ENCODE measurements around the gene UBQLNL. TPM values are rescaled to one million over a fixed set of nuclear protein-coding genes. Genes with fewer than 3 reads are reported as not detected.

Gene UBQLNL
- total RNA-seq, 3 donors from 2014 or later = 1.1 to 2.3 (median 1.3) TPM

DNA sequence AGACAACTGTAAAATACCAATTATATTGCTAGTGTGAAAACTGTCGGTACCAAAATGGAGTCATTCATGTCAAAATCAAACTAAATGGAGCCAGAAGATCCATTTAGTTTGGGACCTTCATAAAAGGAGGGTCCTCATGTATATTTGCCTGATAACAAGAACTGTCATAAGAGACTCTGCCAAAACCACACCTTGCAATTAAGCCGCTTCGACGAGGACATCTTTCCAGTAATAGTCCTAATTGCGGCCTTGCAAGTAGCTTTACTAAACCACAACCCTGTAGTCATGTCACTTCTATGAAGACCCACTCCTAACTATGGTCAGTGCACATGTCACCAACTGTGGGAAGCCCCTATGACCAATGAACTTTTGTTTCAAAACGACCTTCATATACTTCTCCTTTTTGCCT, 16.1 kb downstream of the UBQLNL start:
- no peak for DNase-seq (ENCODE audit: low spot score in 2 of 2)
- intact Hi-C loops (cut with DNase I; ENCODE audit: low total_unique reads) = no loop called here
- Histone ChIP-seq H3K4me3 (no peak overlapping the region), H3K27me3 (no peaks in the 10 kb centered on the region), H3K9me3 (no peaks in the 10 kb centered on the region), H3K36me3 (no peaks in the 10 kb centered on the region), H3K4me1 (no peaks in the 10 kb centered on the region), H3K27ac (no peak overlapping the region)
- TF ChIP-seq POLR2AphosphoS5 (IDR thresholded peaks at IDR 0.05) = no peak
- TF ChIP-seq, protein P1, sequence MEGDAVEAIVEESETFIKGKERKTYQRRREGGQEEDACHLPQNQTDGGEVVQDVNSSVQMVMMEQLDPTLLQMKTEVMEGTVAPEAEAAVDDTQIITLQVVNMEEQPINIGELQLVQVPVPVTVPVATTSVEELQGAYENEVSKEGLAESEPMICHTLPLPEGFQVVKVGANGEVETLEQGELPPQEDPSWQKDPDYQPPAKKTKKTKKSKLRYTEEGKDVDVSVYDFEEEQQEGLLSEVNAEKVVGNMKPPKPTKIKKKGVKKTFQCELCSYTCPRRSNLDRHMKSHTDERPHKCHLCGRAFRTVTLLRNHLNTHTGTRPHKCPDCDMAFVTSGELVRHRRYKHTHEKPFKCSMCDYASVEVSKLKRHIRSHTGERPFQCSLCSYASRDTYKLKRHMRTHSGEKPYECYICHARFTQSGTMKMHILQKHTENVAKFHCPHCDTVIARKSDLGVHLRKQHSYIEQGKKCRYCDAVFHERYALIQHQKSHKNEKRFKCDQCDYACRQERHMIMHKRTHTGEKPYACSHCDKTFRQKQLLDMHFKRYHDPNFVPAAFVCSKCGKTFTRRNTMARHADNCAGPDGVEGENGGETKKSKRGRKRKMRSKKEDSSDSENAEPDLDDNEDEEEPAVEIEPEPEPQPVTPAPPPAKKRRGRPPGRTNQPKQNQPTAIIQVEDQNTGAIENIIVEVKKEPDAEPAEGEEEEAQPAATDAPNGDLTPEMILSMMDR (IDR thresholded peaks at IDR 0.05) = no peak
- no peak for TF ChIP-seq POLR2A (IDR thresholded peaks at IDR 0.05)

DNA sequence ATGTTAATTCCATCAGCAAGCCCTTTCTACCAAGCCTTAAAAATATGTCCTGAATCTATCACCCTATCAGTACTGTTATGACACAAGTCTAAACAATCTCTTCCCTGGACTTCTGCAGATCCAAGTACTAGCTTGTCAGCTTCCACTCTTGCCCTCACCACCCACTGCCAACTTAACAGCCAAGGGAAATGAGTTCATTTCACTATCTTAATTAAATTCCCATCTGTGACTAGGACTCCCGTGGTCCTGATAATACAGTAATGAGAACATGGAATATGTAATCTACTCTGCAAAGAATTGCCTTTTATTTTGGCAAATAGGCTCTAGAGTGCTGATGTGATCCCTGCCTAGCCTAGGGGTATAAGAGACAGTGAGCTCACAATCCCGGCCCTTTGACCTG, 16.8 kb downstream of the UBQLNL start:
- TF ChIP-seq, protein P1 (IDR thresholded peaks at IDR 0.05) = no peak
- TF ChIP-seq POLR2A (IDR thresholded peaks at IDR 0.05) (no peak), POLR2AphosphoS5 (IDR thresholded peaks at IDR 0.05) (no peak)
- no peak overlapping the region for H3K27ac ChIP-seq
- no peak overlapping the region for H3K4me3 ChIP-seq
- no peak for DNase-seq (ENCODE audit: low spot score in 2 of 2)
- H3K4me1 ChIP-seq = no peaks in the 10 kb centered on the region
- no peaks in the 10 kb centered on the region for H3K9me3 ChIP-seq
- intact Hi-C loops (cut with DNase I; ENCODE audit: low total_unique reads) = no loop called here
- no peaks in the 10 kb centered on the region for H3K36me3 ChIP-seq
- no peaks in the 10 kb centered on the region for H3K27me3 ChIP-seq

DNA sequence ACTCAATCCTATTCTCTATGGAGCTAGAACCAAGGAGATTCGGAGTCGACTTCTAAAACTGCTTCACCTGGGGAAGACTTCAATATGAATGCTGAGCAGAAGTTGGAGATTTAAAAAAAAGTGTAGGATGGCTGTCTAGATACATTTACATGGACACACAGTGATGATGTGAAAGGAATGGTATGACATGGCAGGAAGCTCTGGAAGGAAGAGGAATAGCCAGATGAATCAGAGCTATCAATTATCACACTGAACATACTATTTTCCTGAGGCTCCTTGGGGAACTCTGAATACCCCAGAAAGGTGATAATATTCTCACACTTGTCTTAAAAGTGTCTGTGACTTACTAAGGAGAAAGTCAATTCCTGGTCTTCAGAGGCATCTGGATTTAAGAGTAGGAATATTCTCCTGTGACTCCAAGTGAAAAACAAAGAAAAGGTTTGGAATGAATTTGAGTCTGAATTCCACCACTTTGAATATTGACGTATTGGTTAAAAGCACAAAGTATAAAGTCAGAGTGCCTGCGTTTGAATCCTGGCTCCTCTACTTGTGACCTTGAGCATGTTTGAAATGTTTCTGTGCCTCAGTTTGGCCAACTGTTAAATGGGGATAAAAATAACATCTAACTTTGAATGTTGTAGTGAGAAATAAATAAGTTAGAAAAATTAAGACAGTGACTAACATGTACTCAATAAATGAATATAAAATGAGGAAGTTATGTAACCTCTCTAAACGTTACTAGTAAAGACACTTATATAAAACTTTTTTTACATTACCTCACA, 26.7 kb downstream of the UBQLNL start:
- no peak for TF ChIP-seq POLR2A (IDR thresholded peaks at IDR 0.05)
- TF ChIP-seq, protein P1 (IDR thresholded peaks at IDR 0.05) = no peak
- TF ChIP-seq POLR2AphosphoS5 (IDR thresholded peaks at IDR 0.05) = no peak
- Histone ChIP-seq H3K27me3 (no peaks in the 10 kb centered on the region), H3K27ac (no peak overlapping the region), H3K36me3 (no peaks in the 10 kb centered on the region), H3K9me3 (no peaks in the 10 kb centered on the region), H3K4me3 (no peak overlapping the region), H3K4me1 (no peaks in the 10 kb centered on the region)
- intact Hi-C loops (cut with DNase I; ENCODE audit: low total_unique reads) = no loop called here
- DNase-seq (ENCODE audit: low spot score in 2 of 2) = no peak

DNA sequence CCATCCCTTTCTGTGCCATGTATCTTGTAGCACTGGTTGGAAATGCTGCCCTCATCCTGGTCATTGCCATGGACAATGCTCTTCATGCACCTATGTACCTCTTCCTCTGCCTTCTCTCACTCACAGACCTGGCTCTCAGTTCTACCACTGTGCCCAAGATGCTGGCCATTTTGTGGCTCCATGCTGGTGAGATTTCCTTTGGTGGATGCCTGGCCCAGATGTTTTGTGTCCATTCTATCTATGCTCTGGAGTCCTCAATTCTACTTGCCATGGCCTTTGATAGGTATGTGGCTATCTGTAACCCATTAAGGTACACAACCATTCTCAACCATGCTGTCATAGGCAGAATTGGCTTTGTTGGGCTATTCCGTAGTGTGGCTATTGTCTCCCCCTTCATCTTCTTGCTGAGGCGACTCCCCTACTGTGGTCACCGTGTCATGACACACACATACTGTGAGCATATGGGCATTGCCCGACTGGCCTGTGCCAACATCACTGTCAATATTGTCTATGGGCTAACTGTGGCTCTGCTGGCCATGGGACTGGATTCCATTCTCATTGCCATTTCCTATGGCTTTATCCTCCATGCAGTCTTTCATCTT, 27.6 kb downstream of the UBQLNL start:
- Histone ChIP-seq H3K4me1 (no peaks in the 10 kb centered on the region), H3K36me3 (no peaks in the 10 kb centered on the region), H3K4me3 (no peak overlapping the region), H3K27ac (no peak overlapping the region), H3K27me3 (no peaks in the 10 kb centered on the region), H3K9me3 (no peaks in the 10 kb centered on the region)
- no peak for DNase-seq (ENCODE audit: low spot score in 2 of 2)
- intact Hi-C loops (cut with DNase I; ENCODE audit: low total_unique reads) = no loop called here
- TF ChIP-seq, protein P1 (IDR thresholded peaks at IDR 0.05) = no peak
- TF ChIP-seq POLR2AphosphoS5 (IDR thresholded peaks at IDR 0.05) (no peak), POLR2A (IDR thresholded peaks at IDR 0.05) (no peak)

DNA sequence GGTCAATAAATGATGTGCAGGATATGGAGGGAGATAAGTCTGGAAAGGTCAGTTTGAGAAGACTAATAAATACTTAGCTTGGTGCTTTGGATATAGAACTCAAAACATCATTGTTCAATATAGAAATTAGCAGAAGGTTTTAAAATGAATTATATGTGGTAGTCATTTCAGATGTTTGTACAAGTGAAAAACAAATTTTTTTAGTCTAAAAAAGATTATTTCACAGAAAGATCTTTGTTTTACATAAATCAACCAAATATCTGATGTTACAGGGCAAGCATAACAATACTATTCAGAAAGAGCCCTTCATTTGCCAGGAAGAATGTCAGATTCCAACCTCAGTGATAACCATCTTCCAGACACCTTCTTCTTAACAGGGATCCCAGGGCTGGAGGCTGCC, 28.1 kb downstream of the UBQLNL start, which contains the start of gene OR52D1:
Gene OR52D1 (plus strand): TSS at position 301 of the 400 bp plus-strand sequence. CDS start 22 bp downstream, at position 323.
- no peaks in the 10 kb centered on the region for H3K36me3 ChIP-seq
- intact Hi-C loops (cut with DNase I; ENCODE audit: low total_unique reads) = no loop called here
- no peaks in the 10 kb centered on the region for H3K9me3 ChIP-seq
- DNase-seq (ENCODE audit: low spot score in 2 of 2) = no peak
- H3K27ac ChIP-seq = no peak within 1 kb of the TSS
- TF ChIP-seq, protein P1 (IDR thresholded peaks at IDR 0.05) = no peak
- TF ChIP-seq POLR2A (IDR thresholded peaks at IDR 0.05) = no peak
- no peaks in the 10 kb centered on the region for H3K27me3 ChIP-seq
- H3K4me3 ChIP-seq = no peak within 1 kb of the TSS
- no peaks in the 10 kb centered on the region for H3K4me1 ChIP-seq
